ELF-1 (cell line): ENCODE results near the gene OR2AJ1.

Experiments used
- DNase-seq: peaks from one replicate; pipeline ENCODE4 v3.0.0-alpha.2; 2016; ENCODE audit warnings: low read depth, low spot score

OR2AJ1 gene, protein sequence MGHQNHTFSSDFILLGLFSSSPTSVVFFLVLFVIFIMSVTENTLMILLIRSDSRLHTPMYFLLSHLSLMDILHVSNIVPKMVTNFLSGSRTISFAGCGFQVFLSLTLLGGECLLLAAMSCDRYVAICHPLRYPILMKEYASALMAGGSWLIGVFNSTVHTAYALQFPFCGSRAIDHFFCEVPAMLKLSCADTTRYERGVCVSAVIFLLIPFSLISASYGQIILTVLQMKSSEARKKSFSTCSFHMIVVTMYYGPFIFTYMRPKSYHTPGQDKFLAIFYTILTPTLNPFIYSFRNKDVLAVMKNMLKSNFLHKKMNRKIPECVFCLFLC

GRCh38 chr1:247924868-247925267 lies at the start of gene OR2AJ1:
OR2AJ1 (plus strand) TSS chr1:247924889; CDS start chr1:247933769, 8,880 bp downstream.
- no peak for DNase-seq

- DNase-seq = no peak
Observed at GRCh38 chr1:247883346-247883745, 41.3 kb upstream of the OR2AJ1 start.

- DNase-seq = no peak
Observed at GRCh38 chr1:247884797-247885413, 39.8 kb upstream of the OR2AJ1 start.

- DNase-seq = no peak
Observed at GRCh38 chr1:247895163-247895637, 29.5 kb upstream of the OR2AJ1 start, which contains the start of gene OR2W3. OR2W3 (plus strand) TSS chr1:247895587; CDS start chr1:247895587, 0 bp downstream.

DNA sequence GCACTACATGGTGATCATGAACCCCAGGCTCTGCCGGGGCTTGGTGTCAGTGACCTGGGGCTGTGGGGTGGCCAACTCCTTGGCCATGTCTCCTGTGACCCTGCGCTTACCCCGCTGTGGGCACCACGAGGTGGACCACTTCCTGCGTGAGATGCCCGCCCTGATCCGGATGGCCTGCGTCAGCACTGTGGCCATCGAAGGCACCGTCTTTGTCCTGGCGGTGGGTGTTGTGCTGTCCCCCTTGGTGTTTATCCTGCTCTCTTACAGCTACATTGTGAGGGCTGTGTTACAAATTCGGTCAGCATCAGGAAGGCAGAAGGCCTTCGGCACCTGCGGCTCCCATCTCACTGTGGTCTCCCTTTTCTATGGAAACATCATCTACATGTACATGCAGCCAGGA lies 28.7 kb upstream of the OR2AJ1 start:
- DNase-seq = no peak

DNA sequence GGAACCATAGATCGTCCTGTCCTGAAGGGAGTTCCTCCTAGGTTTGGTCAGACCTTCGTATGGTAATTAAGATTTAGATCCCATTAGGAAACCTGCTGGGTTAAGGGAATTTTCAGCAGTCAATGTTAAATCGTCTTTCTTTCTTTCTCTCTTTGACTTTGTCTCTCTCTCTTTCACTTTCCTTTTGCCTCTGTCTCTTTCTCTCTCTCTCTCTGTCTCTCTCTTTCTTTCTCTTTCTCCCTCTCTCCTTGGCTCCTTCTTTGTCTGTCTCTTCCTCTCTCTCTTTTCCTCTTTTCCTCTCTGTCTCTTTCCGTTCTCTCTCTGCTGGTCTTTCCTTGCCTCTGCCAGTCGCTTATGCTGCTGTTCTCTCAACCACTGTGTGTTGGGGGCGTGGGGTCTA lies 20.6 kb upstream of the OR2AJ1 start:
- no peak for DNase-seq

- no peak for DNase-seq
Observed at GRCh38 chr1:247905181-247905580, 19.5 kb upstream of the OR2AJ1 start.

DNA sequence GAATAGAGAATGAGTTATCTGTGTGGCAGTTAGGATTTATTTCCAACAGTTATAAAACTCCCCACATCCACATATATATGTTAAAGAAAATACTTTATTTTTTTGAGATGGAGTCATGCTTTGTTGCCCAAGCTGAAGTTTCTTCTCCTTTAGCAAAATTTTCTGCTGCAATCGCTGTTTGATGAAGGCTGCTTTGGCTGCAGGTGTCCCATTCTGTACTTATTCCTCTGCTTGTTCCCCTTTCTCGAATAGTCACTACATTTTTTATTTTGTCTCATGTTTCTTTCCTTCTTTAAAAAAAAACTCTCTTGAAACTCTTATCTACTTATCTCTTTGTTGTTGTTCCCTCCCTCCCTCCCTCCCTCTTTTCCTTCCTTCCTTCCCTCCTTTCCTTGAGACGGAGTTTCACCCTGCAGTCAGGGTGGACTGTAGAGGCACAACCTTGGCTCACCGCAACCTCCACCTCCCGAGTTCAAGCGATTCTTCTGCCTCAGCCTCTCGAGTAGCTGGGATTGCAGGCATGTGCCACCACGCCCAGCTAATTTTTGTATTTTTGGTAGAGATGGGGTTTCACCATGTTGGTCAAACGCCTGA lies 18.7 kb upstream of the OR2AJ1 start:
- DNase-seq = no peak

- DNase-seq = no peak
Observed at GRCh38 chr1:247906504-247907047, 18.1 kb upstream of the OR2AJ1 start.

DNA sequence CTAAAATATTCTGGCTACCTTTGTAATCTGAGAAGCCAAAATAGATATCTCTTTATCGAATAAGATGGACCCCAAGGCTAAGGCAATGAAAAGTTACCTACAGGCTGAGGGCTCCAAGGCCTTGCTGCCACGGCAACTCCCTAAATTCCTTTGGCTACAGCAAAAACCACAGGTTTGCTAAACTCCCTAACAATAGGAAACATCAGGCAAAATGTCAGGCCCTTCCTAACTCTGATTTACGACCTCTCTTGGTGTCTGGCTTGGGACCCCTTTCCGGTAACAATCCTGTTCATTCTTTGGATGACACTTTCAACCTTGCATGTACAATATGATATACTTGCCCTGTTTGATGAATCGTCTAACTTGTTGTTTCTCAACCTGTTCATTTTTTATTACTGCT lies 15.9 kb upstream of the OR2AJ1 start:
- DNase-seq = no peak

GRCh38 chr1:247913786-247914185 lies 10.9 kb upstream of the OR2AJ1 start:
- no peak for DNase-seq

GRCh38 chr1:247914941-247915662 lies 9.6 kb upstream of the OR2AJ1 start:
- DNase-seq = no peak

GRCh38 chr1:247919952-247920351 lies 4.7 kb upstream of the OR2AJ1 start, which contains the start of gene OR2T8:
OR2T8 (plus strand) TSS chr1:247920252; CDS start chr1:247921018, 766 bp downstream.
- DNase-seq = no peak

- DNase-seq = no peak
Observed at GRCh38 chr1:247923941-247924340, 748 bp upstream of the OR2AJ1 start.

DNA sequence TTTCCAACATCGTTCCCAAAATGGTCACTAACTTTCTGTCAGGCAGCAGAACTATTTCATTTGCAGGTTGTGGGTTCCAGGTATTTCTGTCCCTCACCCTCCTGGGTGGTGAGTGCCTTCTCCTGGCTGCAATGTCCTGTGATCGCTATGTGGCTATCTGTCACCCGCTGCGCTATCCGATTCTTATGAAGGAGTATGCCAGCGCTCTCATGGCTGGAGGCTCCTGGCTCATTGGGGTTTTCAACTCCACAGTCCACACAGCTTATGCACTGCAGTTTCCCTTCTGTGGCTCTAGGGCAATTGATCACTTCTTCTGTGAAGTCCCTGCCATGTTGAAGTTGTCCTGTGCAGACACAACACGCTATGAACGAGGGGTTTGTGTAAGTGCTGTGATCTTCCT lies 9.3 kb downstream of the OR2AJ1 start:
- DNase-seq = no peak

DNA sequence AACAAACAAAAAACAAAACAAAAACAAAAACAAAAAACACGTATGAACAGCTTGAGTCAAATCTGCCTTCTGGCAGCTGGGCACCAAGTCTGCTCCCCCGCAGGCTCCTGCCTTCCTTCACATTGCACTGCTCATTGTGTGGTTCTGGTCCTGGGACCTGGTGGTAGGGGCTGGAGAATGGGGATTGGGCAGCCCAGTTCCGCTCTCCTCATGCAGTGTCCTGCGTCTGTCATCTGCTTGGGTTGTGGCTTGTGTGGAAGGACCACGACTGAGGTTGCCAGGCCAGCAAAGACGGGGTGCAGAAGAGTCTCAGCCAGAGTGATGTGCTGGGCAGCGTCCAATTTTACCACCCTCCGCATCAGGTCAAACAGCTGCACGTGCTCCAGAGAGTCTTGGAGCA lies 11.1 kb downstream of the OR2AJ1 start:
- no peak for DNase-seq

- DNase-seq = no peak
Observed at GRCh38 chr1:247936415-247936814, 11.7 kb downstream of the OR2AJ1 start.

DNA sequence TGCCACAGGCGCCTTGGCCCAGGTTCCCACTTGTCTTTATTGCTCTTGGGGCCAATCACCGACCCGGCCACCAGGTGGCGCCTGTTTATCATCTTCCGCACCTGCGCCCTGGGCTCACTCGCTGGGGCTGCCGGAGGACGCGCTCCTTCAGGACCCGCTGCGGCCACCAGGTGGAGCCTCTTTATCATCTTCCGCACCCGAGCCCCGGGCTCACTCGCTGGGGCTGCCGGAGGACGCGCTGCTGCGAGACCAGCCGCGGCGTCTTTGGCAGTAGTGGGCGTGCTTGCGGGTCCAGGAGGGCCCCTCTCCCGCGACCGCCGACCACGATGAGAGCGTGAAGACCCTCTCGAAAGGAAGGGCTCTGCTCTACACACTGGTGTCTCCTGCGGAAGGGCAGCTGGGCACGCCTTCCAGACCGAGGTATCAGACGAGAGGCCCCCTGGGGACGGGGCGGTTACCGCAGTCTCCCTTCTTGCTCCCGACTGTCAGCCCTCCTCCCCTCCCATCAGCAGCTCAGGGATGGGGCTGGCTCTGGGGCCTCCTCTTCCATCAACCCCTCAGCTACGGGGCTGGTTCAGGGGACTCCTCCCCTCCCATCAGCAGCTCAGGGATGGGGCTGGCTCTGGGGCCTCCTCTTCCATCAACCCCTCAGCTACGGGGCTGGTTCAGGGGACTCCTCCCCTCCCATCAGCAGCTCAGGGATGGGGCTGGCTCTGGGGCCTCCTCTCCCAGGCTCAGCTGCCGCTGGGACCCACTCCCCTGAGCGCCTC lies 12.5 kb downstream of the OR2AJ1 start:
- peak; percentile 98 for DNase-seq

GRCh38 chr1:247942624-247943023 lies 17.9 kb downstream of the OR2AJ1 start:
- DNase-seq = no peak

DNA sequence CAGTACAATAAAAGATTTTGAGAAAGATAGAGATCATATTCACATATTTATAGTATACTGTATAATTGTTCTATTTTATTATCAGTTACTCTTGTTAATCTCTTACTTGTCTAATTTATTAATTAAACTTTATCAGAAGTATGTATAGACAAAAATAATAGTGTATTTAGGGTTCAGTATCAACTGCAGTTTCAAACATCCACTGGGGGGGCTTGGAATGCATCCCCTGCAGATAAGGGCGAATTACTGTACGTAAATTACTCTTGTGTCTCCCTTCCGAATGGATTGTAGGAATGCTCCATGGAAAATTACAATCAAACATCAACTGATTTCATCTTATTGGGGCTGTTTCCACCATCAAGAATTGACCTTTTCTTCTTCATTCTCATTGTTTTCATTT lies 23.9 kb downstream of the OR2AJ1 start, which contains the start of gene OR2L8:
Gene OR2L8 (plus strand): TSS at position 301 of the 400 bp plus-strand sequence. CDS start 0 bp downstream, at position 301.
- DNase-seq = no peak

- no peak for DNase-seq
Observed at GRCh38 chr1:247953408-247953807, 28.7 kb downstream of the OR2AJ1 start.
